ENCODE measurements around the gene EIF4G1. TPM values are rescaled to one million over a fixed set of nuclear protein-coding genes. Genes with fewer than 3 reads are reported as not detected.

Gene EIF4G1
- total RNA-seq, 4 donors from 2014 or later: 135 to 453 (median 217) TPM

DNA sequence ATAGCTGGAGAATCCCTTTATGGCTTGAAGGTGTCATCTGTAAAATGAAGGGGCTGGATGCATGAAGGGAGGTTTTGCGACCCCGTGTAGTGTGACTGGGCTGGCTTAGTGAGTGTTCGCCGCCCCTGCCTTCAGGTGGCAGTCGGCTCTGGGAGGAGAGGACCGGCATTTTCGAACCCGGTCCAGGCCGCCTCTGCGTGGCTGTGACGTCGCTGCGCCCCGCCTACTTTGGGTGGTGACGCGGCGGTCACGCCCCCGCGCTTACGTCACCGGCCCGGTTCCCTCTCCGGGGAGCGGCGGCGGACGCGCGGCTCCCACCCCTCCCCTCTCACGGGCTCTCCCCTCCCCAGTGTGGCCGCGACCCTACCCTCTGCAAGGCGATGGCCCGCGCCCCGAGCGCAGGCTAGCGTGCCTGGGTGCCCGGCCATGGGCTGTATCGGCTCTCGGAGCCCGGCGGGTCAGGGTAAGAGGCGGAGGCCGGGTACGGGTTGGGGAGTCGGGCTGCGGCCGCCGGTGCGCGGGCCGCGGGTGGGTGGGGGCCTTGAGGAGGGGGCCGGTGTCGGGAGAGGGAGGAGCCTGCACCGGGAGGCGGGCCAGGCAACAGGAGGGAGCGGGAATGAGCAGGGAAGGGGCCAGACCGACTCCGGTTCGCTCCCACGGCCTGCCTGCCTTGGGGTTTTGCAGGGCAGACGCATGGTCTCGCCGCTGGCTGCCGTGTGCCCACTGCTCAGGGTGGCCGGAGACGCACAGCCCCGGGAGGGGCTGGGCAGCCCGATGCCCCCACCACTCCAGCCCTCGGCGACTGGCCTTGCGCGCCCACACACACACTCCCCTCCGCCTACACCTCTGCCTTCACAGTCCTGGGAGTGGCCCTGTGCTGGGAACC lies 21.5 kb downstream of the EIF4G1 start:
- DNase-seq: peak; percentile 92
- in situ Hi-C loops (cut with MboI; ENCODE audit: low pct_ligation_motif_present in 1 of 4, low pct_unique_long_range_greater_than_20kb in 1 of 4, low sequenced_read_pairs in 3 of 4): no loop called here
- Histone ChIP-seq H3K4me1 (peaks cover 12 to 28% (median 24%) of the 10 kb centered on the region in 4 donors), H3K4me3 (peak overlapping the region; percentile 70 to 95 (median 82)), H3K27ac (peak overlapping the region; percentile 94 to 99 (median 97)), H3K27me3 (no peaks in the 10 kb centered on the region), H3K36me3 (peaks cover 0 to 30% (median 9%) of the 10 kb centered on the region in 4 donors), H3K9me3 (no peaks in the 10 kb centered on the region)
- intact Hi-C loops (cut with DNase I; ENCODE audit: low total_unique reads): no loop called here
- TF ChIP-seq POLR2A (IDR thresholded peaks at IDR 0.05): peak; percentile 81
- TF ChIP-seq, protein P1, sequence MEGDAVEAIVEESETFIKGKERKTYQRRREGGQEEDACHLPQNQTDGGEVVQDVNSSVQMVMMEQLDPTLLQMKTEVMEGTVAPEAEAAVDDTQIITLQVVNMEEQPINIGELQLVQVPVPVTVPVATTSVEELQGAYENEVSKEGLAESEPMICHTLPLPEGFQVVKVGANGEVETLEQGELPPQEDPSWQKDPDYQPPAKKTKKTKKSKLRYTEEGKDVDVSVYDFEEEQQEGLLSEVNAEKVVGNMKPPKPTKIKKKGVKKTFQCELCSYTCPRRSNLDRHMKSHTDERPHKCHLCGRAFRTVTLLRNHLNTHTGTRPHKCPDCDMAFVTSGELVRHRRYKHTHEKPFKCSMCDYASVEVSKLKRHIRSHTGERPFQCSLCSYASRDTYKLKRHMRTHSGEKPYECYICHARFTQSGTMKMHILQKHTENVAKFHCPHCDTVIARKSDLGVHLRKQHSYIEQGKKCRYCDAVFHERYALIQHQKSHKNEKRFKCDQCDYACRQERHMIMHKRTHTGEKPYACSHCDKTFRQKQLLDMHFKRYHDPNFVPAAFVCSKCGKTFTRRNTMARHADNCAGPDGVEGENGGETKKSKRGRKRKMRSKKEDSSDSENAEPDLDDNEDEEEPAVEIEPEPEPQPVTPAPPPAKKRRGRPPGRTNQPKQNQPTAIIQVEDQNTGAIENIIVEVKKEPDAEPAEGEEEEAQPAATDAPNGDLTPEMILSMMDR (IDR thresholded peaks at IDR 0.05): no peak
- TF ChIP-seq EP300 (IDR thresholded peaks at IDR 0.05; ENCODE audit: low read depth): peak; percentile 8
- peak; percentile 96 to 98 (median 96) for TF ChIP-seq POLR2AphosphoS5 (IDR thresholded peaks at IDR 0.05)
- WGBS, 2 donors (ENCODE audit: low coverage in 1 of 2): 0% methylated on average over 6 to 60 of the region's 77 CpGs

DNA sequence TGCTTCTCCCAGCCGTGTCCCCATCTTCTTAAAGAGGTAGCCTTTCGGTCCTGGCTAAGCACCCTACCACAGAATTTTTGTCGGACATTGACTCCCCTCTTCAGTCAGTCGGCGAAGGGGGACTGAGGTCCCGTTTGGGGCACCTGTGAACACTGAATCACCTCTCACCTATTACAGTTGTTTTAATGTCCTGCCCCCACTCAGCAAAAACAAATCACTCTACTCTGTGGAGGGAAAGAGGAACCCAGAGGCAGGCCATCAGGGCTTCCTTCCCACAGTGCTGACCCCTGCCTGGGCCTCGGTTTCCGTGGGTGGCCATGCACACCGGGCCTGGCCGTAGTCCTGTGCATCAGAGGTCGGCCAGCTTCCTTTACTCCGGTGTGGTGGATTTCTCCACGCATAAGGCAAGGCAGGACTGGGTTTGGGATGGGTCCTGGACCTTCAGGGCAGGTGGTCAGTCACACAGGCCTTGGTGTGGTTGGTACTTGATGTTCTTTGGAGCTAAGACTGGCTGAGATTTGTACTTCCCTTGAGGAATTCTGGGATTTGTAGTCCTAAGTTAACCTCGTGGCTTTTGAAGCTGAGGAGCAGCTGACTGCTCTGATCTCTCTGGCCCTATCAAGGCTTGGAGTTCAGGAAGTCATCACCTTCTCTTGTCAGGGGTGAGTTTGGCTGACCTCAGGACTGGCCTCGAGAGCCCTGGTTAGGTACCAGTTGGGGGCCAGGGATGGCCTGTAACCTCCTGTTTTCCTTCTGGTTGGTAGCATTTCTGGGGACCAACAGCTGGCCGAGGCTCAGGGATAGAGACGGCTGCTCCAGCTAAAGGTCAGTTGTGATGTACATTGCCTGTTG lies 22.4 kb downstream of the EIF4G1 start:
- in situ Hi-C loops (cut with MboI; ENCODE audit: low pct_ligation_motif_present in 1 of 4, low pct_unique_long_range_greater_than_20kb in 1 of 4, low sequenced_read_pairs in 3 of 4) (no loop called here), intact Hi-C loops (cut with DNase I; ENCODE audit: low total_unique reads) (no loop called here)
- H3K36me3 ChIP-seq: peaks cover 0 to 22% (median 5%) of the 10 kb centered on the region in 4 donors
- TF ChIP-seq POLR2AphosphoS5 (IDR thresholded peaks at IDR 0.05) (peak; percentile 29 to 56 (median 48)), POLR2A (IDR thresholded peaks at IDR 0.05) (no peak)
- no peak for DNase-seq
- peak overlapping the region; percentile 94 to 99 (median 97) for H3K27ac ChIP-seq
- H3K4me3 ChIP-seq: peak overlapping the region; percentile 70 to 95 (median 82)
- no peaks in the 10 kb centered on the region for H3K9me3 ChIP-seq
- H3K4me1 ChIP-seq: peaks cover 12 to 28% (median 24%) of the 10 kb centered on the region in 4 donors
- H3K27me3 ChIP-seq: no peaks in the 10 kb centered on the region
- 0 to 17% methylated on average over 4 to 15 of the region's 17 CpGs for WGBS, 2 donors (ENCODE audit: low coverage in 1 of 2)

DNA sequence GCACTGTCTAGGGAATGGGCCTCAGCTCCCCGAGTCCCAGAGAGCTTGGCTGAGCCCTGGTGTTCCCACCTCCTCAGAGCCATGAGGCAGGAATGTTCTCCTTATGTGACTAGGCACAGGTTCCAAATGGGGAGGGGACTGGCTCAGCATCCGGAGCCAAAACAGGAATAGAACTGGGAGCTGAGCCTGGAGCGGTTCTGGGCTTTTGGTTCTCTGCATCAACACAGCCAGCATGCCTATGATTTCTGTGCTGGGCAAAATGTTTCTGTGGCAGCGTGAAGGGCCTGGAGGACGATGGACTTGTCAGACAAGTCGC lies 23.0 kb downstream of the EIF4G1 start, which contains the start of gene FAM131A:
TSS of gene FAM131A (plus strand) at position 202 of the 316 bp plus-strand sequence. CDS start at position 233, 31 bp downstream.
- peak within 1 kb of the TSS; percentile 94 to 99 (median 97) for H3K27ac ChIP-seq
- H3K4me1 ChIP-seq: peaks cover 12 to 28% (median 24%) of the 10 kb centered on the region in 4 donors
- in situ Hi-C loops (cut with MboI; ENCODE audit: low pct_ligation_motif_present in 1 of 4, low pct_unique_long_range_greater_than_20kb in 1 of 4, low sequenced_read_pairs in 3 of 4): no loop called here
- no peaks in the 10 kb centered on the region for H3K27me3 ChIP-seq
- H3K4me3 ChIP-seq: peak within 1 kb of the TSS; percentile 70 to 95 (median 82)
- WGBS, 2 donors (ENCODE audit: low coverage in 1 of 2): 70 to 75% methylated on average over 3 to 6 of the region's 6 CpGs
- intact Hi-C loops (cut with DNase I; ENCODE audit: low total_unique reads): no loop called here
- H3K9me3 ChIP-seq: no peaks in the 10 kb centered on the region
- TF ChIP-seq, protein P1 (IDR thresholded peaks at IDR 0.05): peak in 1 of 5 experiments; percentile 12
- TF ChIP-seq POLR2AphosphoS5 (IDR thresholded peaks at IDR 0.05): peak in 1 of 3 donors; percentile 35
- no peak for TF ChIP-seq EP300 (IDR thresholded peaks at IDR 0.05; ENCODE audit: low read depth)
- TF ChIP-seq POLR2A (IDR thresholded peaks at IDR 0.05): no peak
- DNase-seq: peak; percentile 53
- H3K36me3 ChIP-seq: peaks cover 0 to 19% (median 5%) of the 10 kb centered on the region in 4 donors

DNA sequence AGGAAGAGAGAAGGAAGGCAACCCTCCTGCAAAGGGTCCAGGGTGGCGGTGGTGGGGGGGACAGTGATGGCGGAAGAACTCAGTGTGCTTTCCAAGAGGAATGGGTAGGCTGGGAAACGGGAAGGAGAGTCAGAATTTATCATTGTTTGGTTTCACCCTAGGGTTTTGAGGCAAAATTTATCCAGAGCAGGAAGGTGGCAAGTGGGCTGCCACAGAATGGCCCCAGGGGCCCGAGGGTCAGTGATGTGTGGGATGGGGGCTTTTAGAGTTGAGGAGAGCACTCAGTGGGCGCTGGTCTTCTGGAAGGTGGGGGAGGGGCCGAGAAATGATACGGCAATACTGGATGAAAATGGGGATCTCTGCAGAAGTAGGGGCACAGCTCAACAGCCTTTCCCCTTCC lies 23.6 kb downstream of the EIF4G1 start:
- Histone ChIP-seq H3K4me1 (peaks cover 12 to 28% (median 24%) of the 10 kb centered on the region in 4 donors), H3K9me3 (no peaks in the 10 kb centered on the region), H3K27ac (peak overlapping the region; percentile 94 to 99 (median 97)), H3K36me3 (peaks cover 0 to 19% (median 8%) of the 10 kb centered on the region in 4 donors), H3K27me3 (no peaks in the 10 kb centered on the region), H3K4me3 (peak overlapping the region in 1 of 4 donors; percentile 12)
- TF ChIP-seq EP300 (IDR thresholded peaks at IDR 0.05; ENCODE audit: low read depth): no peak
- TF ChIP-seq, protein P1 (IDR thresholded peaks at IDR 0.05): no peak
- TF ChIP-seq POLR2A (IDR thresholded peaks at IDR 0.05): no peak
- no peak for TF ChIP-seq POLR2AphosphoS5 (IDR thresholded peaks at IDR 0.05)
- WGBS, 2 donors (ENCODE audit: low coverage in 1 of 2): 66 to 76% methylated on average over 5 to 7 of the region's 7 CpGs
- DNase-seq: no peak
- in situ Hi-C loops (cut with MboI; ENCODE audit: low pct_ligation_motif_present in 1 of 4, low pct_unique_long_range_greater_than_20kb in 1 of 4, low sequenced_read_pairs in 3 of 4): no loop called here
- intact Hi-C loops (cut with DNase I; ENCODE audit: low total_unique reads): no loop called here
